Panc1 (cell line): ENCODE data around the gene DAZAP2.

Source experiments
- CTCF ChIP-seq: fragments of 450-650 bp; IDR thresholded peaks from 2 replicates; pipeline ENCODE4 v1.5.1; 2017; ENCODE audit warnings: mild to moderate bottlenecking
- REST ChIP-seq, 2 experiments: IDR thresholded peaks; 2 replicates each; pipeline ENCODE4 v1.6.1; 2011 to 2012; ENCODE audit warnings: low read depth in 2 of 2, control low read depth in 1 of 2, low read length in 1 of 2, mild to moderate bottlenecking in 1 of 2, moderate library complexity in 1 of 2; ENCODE audit not compliant: insufficient read depth in 1 of 2
- SIN3A ChIP-seq: IDR thresholded peaks from 2 replicates; pipeline ENCODE4 v1.6.1; 2012; ENCODE audit warnings: low read depth, mild to moderate bottlenecking, low read length, moderate library complexity, borderline replicate concordance; ENCODE audit not compliant: insufficient read depth

- TF ChIP-seq CTCF (no peak), SIN3A (no peak), REST (IDR thresholded peaks at IDR 0.05; ENCODE audit: insufficient read depth in 1 of 2, low read depth in 2 of 2, low read length in 1 of 2) (no peak)
Observed at GRCh38 chr12:51205350-51205749, 33.3 kb upstream of the DAZAP2 start.
